ENCODE measurements around the gene BTBD9. TPM values are rescaled to one million over a fixed set of nuclear protein-coding genes. Genes with fewer than 3 reads are reported as not detected.
"Not testable (repeated sequence)": the region's sequence is repeated elsewhere in the genome, so short reads cannot be mapped to it uniquely, and the experiment has no call there.

The BTBD9 gene
- total RNA-seq, 1 experiment from 2014 or later: 4.9 TPM

GRCh38 chr6:38443352-38444144 is 196.2 kb downstream of the BTBD9 start:
- DNase-seq (ENCODE audit: extremely low read depth, low read depth): no peak

- no peak for DNase-seq (ENCODE audit: extremely low read depth, low read depth)
Measured at GRCh38 chr6:38438097-38438496, 201.6 kb downstream of the BTBD9 start.

DNA sequence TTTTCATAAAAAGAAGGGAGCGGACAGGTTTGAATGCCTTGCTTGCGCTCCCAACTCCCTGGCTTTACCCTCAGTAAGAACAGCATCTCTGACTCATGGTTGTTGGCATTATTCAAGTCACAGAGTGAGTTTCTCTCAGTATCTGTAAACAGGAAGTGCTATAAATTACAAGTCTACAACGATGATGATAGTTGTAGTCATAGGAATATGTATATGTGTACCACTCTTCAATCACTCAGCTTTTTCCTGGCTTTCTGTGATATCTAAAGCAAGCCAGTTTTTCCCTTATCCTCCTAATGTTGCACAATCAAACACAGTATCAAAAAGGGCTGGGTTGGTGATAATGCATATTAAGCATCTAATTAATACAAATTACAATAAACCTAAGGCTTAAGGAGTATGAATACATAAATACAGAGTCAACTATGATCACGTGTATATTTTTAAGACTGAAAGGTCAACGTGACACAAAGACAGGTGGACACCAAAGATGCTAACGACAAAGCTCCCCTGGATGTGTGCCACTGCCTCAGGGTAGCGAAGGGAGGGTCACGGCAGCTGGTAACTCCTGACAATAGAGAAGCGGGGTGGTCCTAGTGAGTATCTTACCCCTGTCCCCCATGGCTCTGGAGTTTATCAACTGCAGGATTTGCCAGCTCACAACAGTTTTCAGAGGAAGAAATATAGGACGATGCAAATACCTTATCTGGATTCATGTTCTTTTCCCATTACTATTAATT is 202.8 kb downstream of the BTBD9 start:
- DNase-seq (ENCODE audit: extremely low read depth, low read depth): peak; percentile 14

- DNase-seq (ENCODE audit: extremely low read depth, low read depth): no peak
Measured at GRCh38 chr6:38435330-38435729, 204.4 kb downstream of the BTBD9 start.

DNA sequence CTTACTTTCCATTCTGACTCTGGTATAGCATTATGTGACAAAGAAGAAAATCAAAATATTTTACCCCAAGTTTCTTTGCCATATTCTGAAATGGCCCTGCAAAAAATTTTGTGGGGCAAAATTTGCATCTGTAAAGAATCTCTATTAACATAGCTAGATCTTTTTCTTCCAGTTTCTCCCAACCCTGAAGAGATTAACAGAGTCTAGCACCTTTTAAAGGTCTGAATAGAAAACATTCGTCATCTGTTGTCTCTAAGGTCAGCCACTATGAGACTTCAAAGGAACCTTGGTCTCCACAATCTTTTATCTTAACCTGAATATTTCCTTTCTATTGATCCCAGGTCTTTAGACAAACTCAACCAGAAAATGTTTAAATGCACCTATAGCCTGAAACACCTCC is 205.7 kb downstream of the BTBD9 start:
- no peak for DNase-seq (ENCODE audit: extremely low read depth, low read depth)

GRCh38 chr6:38432479-38432878 is 207.2 kb downstream of the BTBD9 start:
- no peak for DNase-seq (ENCODE audit: extremely low read depth, low read depth)

GRCh38 chr6:38432079-38432478 is 207.7 kb downstream of the BTBD9 start:
- DNase-seq (ENCODE audit: extremely low read depth, low read depth): no peak

GRCh38 chr6:38429546-38429945 is 210.2 kb downstream of the BTBD9 start:
- no peak for DNase-seq (ENCODE audit: extremely low read depth, low read depth)

GRCh38 chr6:38427492-38428210 is 212.1 kb downstream of the BTBD9 start:
- DNase-seq (ENCODE audit: extremely low read depth, low read depth): no peak

DNA sequence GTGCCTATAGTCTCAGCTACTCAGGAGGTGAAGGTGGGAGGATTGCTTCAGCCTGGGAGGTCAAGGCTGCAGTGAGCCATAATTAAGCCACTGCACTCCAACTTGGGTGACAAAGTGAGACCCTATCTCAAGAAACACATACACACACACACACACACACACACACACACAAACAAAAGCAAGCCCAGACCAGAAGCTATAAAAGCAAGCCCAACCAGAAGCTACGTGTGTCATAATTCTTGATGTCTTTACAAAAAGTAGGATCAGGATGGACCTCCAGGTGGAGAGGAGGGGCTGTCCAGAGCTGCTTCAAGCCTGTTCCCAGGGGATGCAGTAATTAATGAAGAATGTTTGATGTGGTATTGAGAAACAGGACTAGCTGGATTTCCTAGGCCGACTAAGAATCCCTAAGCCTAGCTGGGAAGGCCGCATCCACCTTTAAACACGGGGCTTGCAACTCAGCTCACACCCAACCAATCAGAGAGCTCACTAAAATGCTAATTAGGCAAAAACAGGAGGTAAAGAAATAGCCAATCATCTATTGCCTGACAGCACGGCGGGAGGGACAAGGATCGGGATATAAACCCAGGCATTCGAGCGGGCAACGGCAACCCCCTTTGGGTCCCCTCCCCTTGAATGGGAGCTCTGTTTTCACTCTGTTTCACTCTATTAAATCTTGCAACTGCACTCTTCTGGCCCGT is 213.8 kb downstream of the BTBD9 start:
- DNase-seq (ENCODE audit: extremely low read depth, low read depth): not testable (repeated sequence)

- no peak for DNase-seq (ENCODE audit: extremely low read depth, low read depth)
Measured at GRCh38 chr6:38423746-38424145, 216.0 kb downstream of the BTBD9 start.

GRCh38 chr6:38420207-38420606 is 219.5 kb downstream of the BTBD9 start:
- no peak for DNase-seq (ENCODE audit: extremely low read depth, low read depth)

- DNase-seq (ENCODE audit: extremely low read depth, low read depth): no peak
Measured at GRCh38 chr6:38417521-38417920, 222.2 kb downstream of the BTBD9 start.

DNA sequence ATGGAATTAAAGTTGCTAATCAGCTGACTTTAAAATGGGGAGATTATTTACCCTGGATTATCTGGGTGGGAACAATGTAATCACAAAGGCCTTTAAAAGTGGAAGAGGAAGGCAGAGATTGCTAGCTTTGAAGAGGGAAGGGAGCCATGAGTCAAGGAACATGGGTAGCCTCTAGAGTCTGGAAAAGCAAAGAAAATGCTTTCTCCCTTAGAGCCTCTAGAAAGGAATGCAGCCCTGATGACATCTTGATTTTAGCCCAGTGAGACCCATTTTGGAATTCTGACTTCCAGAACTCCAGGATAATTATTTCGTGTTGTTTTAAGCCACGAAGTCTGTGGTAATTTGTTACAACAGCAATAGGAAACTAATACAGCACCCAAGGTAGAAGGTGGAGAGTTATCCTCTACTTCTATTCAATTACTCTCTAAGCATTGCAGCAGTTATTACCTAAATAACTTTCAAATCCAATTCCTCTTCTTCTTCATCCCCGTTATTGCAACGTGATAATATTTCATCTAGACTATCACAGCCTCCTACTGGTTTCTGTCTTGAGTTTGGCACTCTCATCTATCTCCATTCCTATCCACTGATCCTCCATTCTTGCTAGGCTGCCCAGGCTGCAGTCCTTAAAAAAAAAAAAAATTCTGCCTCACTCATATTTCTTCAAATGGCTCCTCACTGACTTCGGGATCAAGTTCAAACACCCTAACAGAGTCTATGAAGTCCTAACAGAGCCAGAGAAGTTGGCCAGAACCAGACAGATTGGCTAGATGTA is 224.3 kb downstream of the BTBD9 start:
- DNase-seq (ENCODE audit: extremely low read depth, low read depth): no peak

- no peak for DNase-seq (ENCODE audit: extremely low read depth, low read depth)
Measured at GRCh38 chr6:38413102-38413800, 226.5 kb downstream of the BTBD9 start.

DNA sequence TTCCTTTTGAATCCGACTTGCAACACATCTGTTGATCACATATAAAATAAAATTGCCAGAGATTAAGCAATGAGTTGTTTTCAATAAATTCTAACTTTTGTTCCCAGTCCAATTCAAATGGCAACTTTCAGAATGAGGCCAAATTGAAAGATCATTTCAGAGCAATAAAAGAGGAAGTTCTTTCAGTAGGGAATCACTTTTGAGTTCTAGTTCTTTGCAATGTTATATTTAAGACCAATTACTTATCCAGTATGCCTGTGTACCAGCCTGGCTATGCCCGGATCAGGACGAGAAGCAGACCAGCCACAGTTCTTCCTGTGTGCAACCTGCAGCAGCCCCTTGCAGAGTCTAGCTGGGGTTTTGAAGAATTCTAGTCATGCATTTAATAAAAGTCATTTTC is 232.5 kb downstream of the BTBD9 start:
- no peak for DNase-seq (ENCODE audit: extremely low read depth, low read depth)

GRCh38 chr6:38406096-38406495 is 233.6 kb downstream of the BTBD9 start:
- no peak for DNase-seq (ENCODE audit: extremely low read depth, low read depth)

- no peak for DNase-seq (ENCODE audit: extremely low read depth, low read depth)
Measured at GRCh38 chr6:38404900-38405556, 234.7 kb downstream of the BTBD9 start.

DNA sequence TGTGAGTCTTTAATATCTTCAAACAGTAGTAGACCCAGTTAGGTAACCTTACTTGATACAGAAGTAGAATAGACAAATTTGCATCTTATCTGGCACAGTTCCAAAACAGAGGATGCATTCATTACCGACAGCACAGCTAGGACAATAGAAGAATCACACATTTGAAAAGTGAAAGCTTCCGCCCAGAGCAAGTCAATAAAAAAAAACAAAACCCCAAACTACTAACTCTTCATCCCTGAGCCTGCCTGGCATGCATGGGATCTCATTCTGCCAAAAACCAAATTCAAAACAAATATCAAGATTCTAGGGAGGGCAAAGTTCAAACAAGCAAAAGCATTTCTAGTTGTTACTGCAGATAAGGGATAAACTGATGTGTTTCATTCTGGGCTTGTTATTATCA is 235.4 kb downstream of the BTBD9 start:
- no peak for DNase-seq (ENCODE audit: extremely low read depth, low read depth)
